Stomach (tissue), 4 donors: ENCODE measurements around the gene TERB2.
"Not testable (repeated sequence)": the region's sequence is repeated elsewhere in the genome, so short reads cannot be mapped to it uniquely, and the experiment has no call there.

Experiments
- CTCF ChIP-seq, 7 experiments: fragments of 450-650 bp in 4 of 7; fragments of 200-600 bp in 3 of 7; sonication (generic) in 3 of 7; IDR thresholded peaks; one replicate each; pipeline ENCODE4 v1.5.1; 2016 to 2019; ENCODE audit warnings: antibody characterized with exemption in 7 of 7, control low read depth in 2 of 7, mild to moderate bottlenecking in 1 of 7
- POLR2AphosphoS5 ChIP-seq, 3 donors: sonication (generic); formaldehyde crosslinking; IDR thresholded peaks; one replicate each; pipeline ENCODE4 v1.6.1; 2016; ENCODE audit warnings: antibody characterized with exemption in 3 of 3

GRCh38 chr15:44976183-44976582, 19.7 kb downstream of the TERB2 start:
- not testable (repeated sequence) for TF ChIP-seq CTCF, POLR2AphosphoS5 (IDR thresholded peaks at IDR 0.05)
